GM19238 (cell line): Measurements from ENCODE around the gene STK32B.
"Not testable (repeated sequence)": the region's sequence is repeated elsewhere in the genome, so short reads cannot be mapped to it uniquely, and the experiment has no call there.

Source experiments
- DNase-seq: peaks from one replicate; pipeline ENCODE4 v3.0.0; 2011; ENCODE audit warnings: low spot score; ENCODE audit not compliant: insufficient read length

The STK32B gene

GRCh38 chr4:5158825-5159224 lies 107.5 kb downstream of the STK32B start:
- no peak for DNase-seq

DNA sequence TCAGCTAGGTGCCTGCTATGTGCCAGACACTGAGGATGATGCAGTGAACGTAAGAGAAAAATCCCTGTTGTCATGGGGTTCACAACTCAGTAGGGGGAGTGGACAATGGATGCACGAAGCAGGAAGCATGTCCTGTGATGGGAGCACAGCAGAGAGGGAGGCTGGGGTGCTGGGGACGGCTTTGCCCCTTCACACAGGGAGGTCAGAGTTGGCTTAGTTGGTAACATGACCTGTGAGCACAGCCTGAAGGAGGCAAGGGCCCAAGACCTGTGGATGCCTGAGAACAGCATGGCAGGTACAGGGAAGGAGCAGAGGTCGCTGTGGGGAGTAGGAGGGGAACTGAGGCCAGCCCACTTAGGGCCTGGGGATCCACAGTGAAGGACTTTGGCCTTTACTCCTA lies 109.4 kb downstream of the STK32B start:
- DNase-seq = no peak

DNA sequence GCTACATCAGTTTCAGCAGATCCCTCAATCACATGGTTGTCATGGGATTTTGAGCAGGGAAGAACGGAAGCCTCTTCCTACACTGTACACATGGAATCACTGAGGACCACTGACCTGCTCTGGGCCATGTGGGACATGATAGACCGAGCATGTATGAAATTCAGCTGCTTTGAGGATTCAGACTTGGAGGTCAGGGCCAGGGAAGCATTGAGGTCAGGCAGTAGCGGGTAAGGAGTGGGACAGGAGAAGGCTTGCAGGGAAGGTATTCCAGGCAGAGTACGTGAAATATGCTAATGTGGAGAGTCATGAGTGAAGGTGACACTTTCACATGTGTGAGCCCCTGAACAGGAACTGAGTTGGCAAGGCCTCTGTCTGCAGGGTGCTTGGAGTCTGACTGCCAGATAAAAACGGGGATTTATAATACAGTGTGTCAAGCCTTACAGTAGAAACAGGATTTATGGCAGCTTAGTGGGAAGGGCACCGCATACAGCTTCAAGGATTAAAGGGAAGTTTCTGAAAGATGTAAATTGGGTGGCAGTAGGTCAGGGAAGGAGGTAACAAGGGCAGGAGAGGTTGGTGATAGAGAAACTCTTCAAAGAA lies 111.7 kb downstream of the STK32B start:
- DNase-seq = no peak

GRCh38 chr4:5164221-5164912 lies 113.1 kb downstream of the STK32B start:
- DNase-seq = no peak

GRCh38 chr4:5165420-5166369 lies 114.4 kb downstream of the STK32B start:
- no peak for DNase-seq

GRCh38 chr4:5166377-5166776 lies 115.1 kb downstream of the STK32B start:
- no peak for DNase-seq

- no peak for DNase-seq
Observed at GRCh38 chr4:5168891-5169290, 117.6 kb downstream of the STK32B start.

DNA sequence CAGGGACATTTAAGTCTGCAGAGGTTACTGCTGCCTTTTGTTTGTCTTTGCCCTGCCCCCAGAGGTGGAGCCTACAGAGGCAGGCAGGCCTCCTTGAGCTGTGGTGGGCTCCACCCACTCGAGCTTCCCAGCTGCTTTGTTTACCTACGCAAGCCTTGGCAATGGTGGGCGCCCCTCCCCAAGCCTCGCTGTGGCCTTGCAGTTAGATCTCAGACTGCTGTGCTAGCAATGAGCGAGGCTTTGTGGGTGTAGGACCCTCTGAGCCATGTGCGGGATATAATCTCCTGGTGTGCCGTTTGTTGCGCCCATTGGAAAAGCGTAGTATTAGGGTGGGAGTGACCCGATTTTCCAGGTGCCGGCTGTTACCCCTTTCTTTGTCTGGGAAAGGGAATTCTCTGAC lies 124.6 kb downstream of the STK32B start:
- not testable (repeated sequence) for DNase-seq

- DNase-seq = no peak
Observed at GRCh38 chr4:5184606-5185005, 133.3 kb downstream of the STK32B start.

DNA sequence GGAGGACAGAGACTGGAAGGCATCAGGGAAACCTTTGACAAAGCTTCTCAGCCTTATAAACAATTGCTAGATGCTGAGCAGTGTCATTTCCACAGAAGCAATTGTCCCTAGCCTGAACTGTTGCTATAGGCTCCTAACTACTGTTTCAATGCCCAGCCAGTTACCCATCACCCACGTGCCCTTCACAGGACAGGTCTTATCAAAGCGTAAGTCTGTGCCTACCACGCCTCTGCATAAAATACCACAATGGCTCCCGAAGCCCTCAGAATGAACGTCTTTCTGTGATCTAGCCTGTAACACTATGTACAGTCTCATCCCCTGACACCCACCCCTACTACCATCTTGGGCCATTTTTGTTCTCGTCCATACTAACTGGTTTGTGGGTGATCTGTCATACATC lies 134.3 kb downstream of the STK32B start:
- DNase-seq = no peak

- no peak for DNase-seq
Observed at GRCh38 chr4:5186271-5187064, 135.2 kb downstream of the STK32B start.

GRCh38 chr4:5188130-5188529 lies 136.8 kb downstream of the STK32B start:
- no peak for DNase-seq

DNA sequence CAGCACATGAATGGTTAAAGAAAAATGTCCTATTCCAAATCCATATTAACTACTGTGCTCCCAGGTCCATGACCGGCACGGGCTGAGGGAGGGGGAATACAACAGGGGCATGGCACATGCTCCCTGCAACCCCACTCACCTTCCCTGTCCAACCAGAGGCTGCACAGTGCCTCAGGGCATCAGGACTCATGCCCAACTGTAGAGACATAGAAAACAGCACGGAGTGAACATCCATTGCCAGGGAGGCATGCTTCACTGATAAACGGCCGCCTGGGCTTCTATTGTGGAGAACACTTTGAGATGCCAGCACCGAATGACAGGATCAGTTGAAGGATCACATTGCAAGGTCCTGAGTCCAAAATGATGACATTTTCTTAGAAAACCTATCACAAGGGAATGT lies 140.6 kb downstream of the STK32B start:
- no peak for DNase-seq

DNA sequence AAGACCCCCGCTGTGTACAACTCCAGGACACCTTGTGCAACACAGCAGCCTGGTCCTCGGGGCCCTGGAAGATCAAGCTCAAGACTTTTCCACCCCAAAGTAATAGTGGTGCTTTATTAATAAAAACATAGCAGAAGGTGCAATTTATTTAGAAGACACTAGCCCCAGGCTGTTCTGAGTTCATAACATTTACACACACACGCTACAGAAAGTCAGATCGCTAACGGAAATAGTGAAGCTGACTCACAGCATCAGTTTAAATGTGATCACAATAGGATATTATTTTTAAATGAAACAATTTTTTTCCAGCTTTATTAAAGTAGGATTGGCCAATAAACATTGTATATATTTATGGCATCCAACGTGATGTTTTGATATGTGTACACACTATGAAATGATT lies 141.0 kb downstream of the STK32B start:
- DNase-seq = no peak

GRCh38 chr4:5192678-5193077 lies 141.4 kb downstream of the STK32B start:
- DNase-seq = no peak

- DNase-seq = no peak
Observed at GRCh38 chr4:5198656-5199541, 147.6 kb downstream of the STK32B start.

DNA sequence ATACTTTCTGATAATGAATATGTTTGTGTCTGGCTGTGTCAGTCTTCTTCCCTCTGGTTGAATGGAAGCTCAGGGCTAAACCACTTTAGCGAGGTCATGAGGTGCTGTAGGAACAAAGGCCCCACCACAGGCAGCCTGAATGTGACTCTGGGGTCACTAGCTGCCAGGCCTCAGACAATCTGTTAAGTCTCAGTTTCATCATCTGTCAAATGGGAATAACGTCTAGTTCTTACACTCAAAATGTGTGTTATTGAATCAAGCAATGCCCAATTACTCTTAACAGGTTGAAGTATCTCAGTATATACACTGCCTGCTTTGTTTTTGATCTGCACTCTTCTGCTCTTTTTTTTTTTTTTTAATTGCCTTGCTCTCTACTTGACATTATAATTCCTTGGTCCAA lies 148.6 kb downstream of the STK32B start:
- DNase-seq = no peak

DNA sequence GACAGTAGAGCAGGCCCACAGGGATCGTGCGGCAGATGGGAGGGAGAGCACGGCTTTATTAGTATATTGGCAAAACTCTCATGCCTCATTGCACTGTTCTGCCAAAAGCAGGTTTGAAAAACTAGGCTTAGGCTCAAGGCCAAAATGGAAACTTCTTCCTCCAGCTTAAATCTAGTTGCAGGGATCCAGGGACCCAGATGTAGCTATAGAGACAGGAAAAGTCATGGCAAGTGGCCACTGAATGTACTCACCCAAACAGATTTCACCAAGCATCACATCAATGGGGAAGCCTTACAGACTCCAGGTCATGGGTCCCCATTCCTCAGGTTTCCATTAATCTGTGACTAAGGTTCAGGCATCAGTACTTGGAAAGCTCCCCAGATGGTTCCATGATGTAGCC lies 149.2 kb downstream of the STK32B start:
- DNase-seq = no peak

- DNase-seq = no peak
Observed at GRCh38 chr4:5203309-5203992, 152.2 kb downstream of the STK32B start.

DNA sequence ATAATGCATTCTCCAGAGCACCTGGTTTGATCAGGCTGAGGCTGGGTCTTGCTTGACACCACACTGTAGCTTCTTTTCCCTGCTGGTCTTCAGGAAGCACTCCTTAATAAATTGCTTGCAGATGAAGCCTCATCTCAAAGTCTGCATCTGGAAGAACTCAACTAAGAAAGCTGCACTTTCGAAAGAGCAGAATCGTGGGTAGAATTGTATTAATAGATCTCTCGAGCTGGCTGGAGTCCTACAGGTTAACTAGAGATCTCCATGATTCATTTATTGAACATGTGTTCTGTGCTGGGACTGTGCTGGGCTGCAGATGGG lies 152.7 kb downstream of the STK32B start:
- DNase-seq = no peak
